Keratinocyte (primary cell): ENCODE results near the gene ARHGEF33. TPM values are rescaled to one million over a fixed set of nuclear protein-coding genes. Genes with fewer than 3 reads are reported as not detected.

Experiments used
- DNase-seq: peaks from one replicate; pipeline ENCODE4 v3.0.0-alpha.2; 2011; ENCODE audit warnings: low read depth, missing footprints, low spot score
- FAIRE-seq: peaks from 2 replicates; lab custom pipeline; 2011; peaks lifted over from hg19 to GRCh38; lab: Jason Lieb, UNC
- H2AFZ ChIP-seq: 2 replicates; pipeline ENCODE4 v1.6.0; 2012; ENCODE audit warnings: low read length, control low read depth, inconsistent platforms; ENCODE audit not compliant: control insufficient read depth
- H3K27ac ChIP-seq: 2 replicates; pipeline ENCODE4 v1.5.1; 2011; ENCODE audit warnings: low read length; ENCODE audit not compliant: control insufficient read depth, insufficient read depth
- H3K27me3 ChIP-seq: 3 replicates; pipeline ENCODE4 v1.6.0; 2011; ENCODE audit warnings: low read length; ENCODE audit not compliant: control insufficient read depth, insufficient read depth; ENCODE audit errors: extremely low read depth
- H3K36me3 ChIP-seq, 2 experiments: 2 replicates in 1 of 2; 3 replicates in 1 of 2; pipeline ENCODE4 v1.5.1; 2011; ENCODE audit warnings: low read length in 2 of 2, mild to moderate bottlenecking in 1 of 2; ENCODE audit not compliant: control insufficient read depth in 2 of 2, insufficient read depth in 2 of 2; ENCODE audit errors: extremely low read depth in 1 of 2
- H3K4me1 ChIP-seq: 3 replicates; pipeline ENCODE4 v1.5.1; 2011; ENCODE audit warnings: low read length; ENCODE audit not compliant: control insufficient read depth, insufficient read depth; ENCODE audit errors: extremely low read depth
- H3K4me2 ChIP-seq: 3 replicates; pipeline ENCODE4 v1.6.0; 2011; ENCODE audit warnings: low read depth, low read length; ENCODE audit not compliant: control insufficient read depth, insufficient read depth; ENCODE audit errors: extremely low read depth
- H3K4me3 ChIP-seq, 3 experiments: fragments of 200-600 bp in 1 of 3; sonication (generic) in 1 of 3; 2 replicates in 2 of 3; 3 replicates in 1 of 3; pipeline ENCODE4 v1.5.1; 2011 to 2016; ENCODE audit warnings: low read length in 3 of 3, mild to moderate bottlenecking in 3 of 3, control low read depth in 2 of 3, inconsistent platforms in 1 of 3, low read depth in 1 of 3, mixed read lengths in 1 of 3, mixed run types in 1 of 3, moderate library complexity in 1 of 3; ENCODE audit not compliant: control insufficient read depth in 2 of 3, insufficient read depth in 2 of 3; ENCODE audit errors: extremely low read depth in 1 of 3
- H3K79me2 ChIP-seq: 2 replicates; pipeline ENCODE4 v1.6.0; 2012; ENCODE audit warnings: low read length; ENCODE audit not compliant: control insufficient read depth, insufficient read depth
- H3K9ac ChIP-seq: 3 replicates; pipeline ENCODE4 v1.6.0; 2011; ENCODE audit warnings: low read length; ENCODE audit not compliant: control insufficient read depth, insufficient read depth; ENCODE audit errors: extremely low read depth
- H3K9me1 ChIP-seq: 3 replicates; pipeline ENCODE4 v1.6.0; 2011; ENCODE audit warnings: low read length; ENCODE audit not compliant: control insufficient read depth, insufficient read depth; ENCODE audit errors: extremely low read depth
- H3K9me3 ChIP-seq: 2 replicates; pipeline ENCODE4 v1.5.1; 2012; ENCODE audit warnings: low read depth, low read length; ENCODE audit not compliant: control insufficient read depth
- H4K20me1 ChIP-seq: 3 replicates; pipeline ENCODE4 v1.6.0; 2011; ENCODE audit warnings: low read length; ENCODE audit not compliant: control insufficient read depth, insufficient read depth; ENCODE audit errors: extremely low read depth
- EZH2 ChIP-seq: IDR thresholded peaks from one replicate; pipeline ENCODE4 v1.6.1; 2012; ENCODE audit warnings: inconsistent platforms, mild to moderate bottlenecking, low read length, moderate library complexity
- dilution Hi-C: fragments of 300-500 bp; cut with MboI; formaldehyde crosslinking; loops from one replicate; pipeline ENCODE4 v1.7.0; 2020; ENCODE audit warnings: low sequenced_read_pairs; ENCODE audit not compliant: extremely low pct_ligation_motif_present
- polyA plus RNA-seq, 5 experiments: library from polyadenylated mRNA; depleted of rRNA in 3 of 5; stranded (reverse) in 3 of 5; stranded (forward) in 1 of 5; unstranded in 1 of 5; fragments of >200 nt; gene quantifications; 1 replicate in 1 of 5; 2 replicates in 3 of 5; 3 replicates in 1 of 5; pipeline versions ENCODE4 v1.2.1 to v1.2.3, GENCODE V29; 2011 to 2012; ENCODE audit warnings: missing spikeins in 2 of 5, low read depth in 1 of 5, low replicate concordance in 1 of 5
- TF ChIP-seq, protein P1 (sequence below), 3 experiments: IDR thresholded peaks in 1 of 3; conservative IDR thresholded peaks in 1 of 3; optimal IDR thresholded peaks in 1 of 3; 2 replicates in 2 of 3; 3 replicates in 1 of 3; pipeline versions ENCODE3 to v1.5.1; 2011; ENCODE audit warnings: low read length in 3 of 3, mild to moderate bottlenecking in 3 of 3, moderate library complexity in 2 of 3, control low read depth in 1 of 3, inconsistent platforms in 1 of 3; ENCODE audit not compliant: insufficient read depth in 2 of 3; ENCODE audit errors: extremely low read depth in 1 of 3

ARHGEF33 gene
- polyA plus RNA-seq, 1 donor (not counting 4 experiments of a cell fraction or from before 2014, with no cell fraction given): 0.09 TPM

DNA sequence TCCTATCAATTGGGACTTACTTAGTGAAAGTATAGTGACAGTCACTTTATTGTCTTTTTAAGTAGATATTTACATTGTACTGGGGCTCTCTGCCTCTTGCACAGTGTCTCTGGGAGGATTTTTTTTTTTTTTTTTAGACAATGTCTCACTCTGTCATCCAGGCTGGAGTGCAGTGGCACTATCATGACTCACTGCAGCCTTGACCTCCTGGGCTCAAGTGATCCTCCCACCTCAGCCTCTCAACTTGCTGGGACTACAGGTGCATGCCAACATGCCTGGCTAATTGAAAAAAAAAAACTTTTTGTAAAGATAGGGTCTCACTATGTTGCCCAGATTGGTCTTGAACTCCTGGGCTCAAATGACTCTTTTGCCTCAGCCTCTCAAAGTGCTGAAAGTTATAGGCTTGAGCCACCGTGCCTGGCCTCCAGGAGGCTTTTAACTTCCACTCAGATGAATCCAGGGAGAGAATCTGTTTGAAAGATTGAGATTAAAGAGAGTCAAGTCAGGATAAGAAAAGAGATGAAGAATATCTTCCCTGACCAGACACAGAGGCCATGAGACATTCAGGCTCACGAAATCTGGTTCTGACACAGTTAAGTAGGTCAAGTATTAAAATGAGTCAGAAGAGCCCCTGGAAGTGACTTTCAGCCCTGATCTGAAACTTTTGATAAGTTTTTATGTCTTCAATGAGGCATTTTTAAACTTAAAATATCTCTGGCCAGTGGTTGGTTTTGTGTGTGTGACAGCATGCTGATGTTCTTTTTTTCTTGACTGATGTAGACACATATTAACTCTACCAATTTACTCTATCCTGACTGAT lies 18.3 kb downstream of the ARHGEF33 start:
- dilution Hi-C loops: no loop called here
- no peaks in the 10 kb centered on the region for H3K27me3 ChIP-seq
- no peak overlapping the region for H3K4me2 ChIP-seq
- H3K4me3 ChIP-seq: no peak overlapping the region
- TF ChIP-seq, protein P1, sequence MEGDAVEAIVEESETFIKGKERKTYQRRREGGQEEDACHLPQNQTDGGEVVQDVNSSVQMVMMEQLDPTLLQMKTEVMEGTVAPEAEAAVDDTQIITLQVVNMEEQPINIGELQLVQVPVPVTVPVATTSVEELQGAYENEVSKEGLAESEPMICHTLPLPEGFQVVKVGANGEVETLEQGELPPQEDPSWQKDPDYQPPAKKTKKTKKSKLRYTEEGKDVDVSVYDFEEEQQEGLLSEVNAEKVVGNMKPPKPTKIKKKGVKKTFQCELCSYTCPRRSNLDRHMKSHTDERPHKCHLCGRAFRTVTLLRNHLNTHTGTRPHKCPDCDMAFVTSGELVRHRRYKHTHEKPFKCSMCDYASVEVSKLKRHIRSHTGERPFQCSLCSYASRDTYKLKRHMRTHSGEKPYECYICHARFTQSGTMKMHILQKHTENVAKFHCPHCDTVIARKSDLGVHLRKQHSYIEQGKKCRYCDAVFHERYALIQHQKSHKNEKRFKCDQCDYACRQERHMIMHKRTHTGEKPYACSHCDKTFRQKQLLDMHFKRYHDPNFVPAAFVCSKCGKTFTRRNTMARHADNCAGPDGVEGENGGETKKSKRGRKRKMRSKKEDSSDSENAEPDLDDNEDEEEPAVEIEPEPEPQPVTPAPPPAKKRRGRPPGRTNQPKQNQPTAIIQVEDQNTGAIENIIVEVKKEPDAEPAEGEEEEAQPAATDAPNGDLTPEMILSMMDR (optimal IDR thresholded peaks at IDR 0.05 in 1 of 3, IDR thresholded peaks at IDR 0.05 in 1 of 3, conservative IDR thresholded peaks at IDR 0.05 in 1 of 3; ENCODE audit: extremely low read depth in 1 of 3, insufficient read depth in 2 of 3, low read length in 3 of 3): no peak
- TF ChIP-seq EZH2: no peak
- H3K27ac ChIP-seq: no peak overlapping the region
- peaks cover 14% of the 10 kb centered on the region for H3K4me1 ChIP-seq
- FAIRE-seq: no peak
- H3K9ac ChIP-seq: no peak overlapping the region
- no peaks in the 10 kb centered on the region for H3K36me3 ChIP-seq
- no peak for DNase-seq
- no peaks in the 10 kb centered on the region for H3K9me3 ChIP-seq
- H3K9me1 ChIP-seq: no peaks in the 10 kb centered on the region
- H3K79me2 ChIP-seq: no peaks in the 10 kb centered on the region
- no peak overlapping the region for H2AFZ ChIP-seq
- H4K20me1 ChIP-seq: no peaks in the 10 kb centered on the region

DNA sequence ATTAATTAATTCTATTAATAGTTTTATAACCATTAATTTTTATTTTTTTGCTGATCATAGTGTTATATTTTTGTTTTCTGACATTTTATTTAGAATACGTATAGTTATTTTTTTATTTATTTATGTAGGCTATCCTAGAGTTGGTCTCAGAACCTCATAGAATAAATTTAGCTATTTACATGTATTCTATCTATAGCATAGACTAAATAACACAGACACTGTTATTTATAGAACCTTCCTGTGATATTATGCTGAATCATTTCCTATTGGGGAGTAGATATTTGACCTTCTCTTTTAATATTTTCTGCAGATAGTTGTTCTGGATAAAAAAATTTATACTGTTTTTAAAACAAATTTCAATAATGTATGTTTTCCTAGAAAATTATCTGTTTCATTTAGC lies 20.2 kb downstream of the ARHGEF33 start:
- no peaks in the 10 kb centered on the region for H4K20me1 ChIP-seq
- no peak overlapping the region for H3K4me3 ChIP-seq
- dilution Hi-C loops: no loop called here
- no peak overlapping the region for H2AFZ ChIP-seq
- H3K9ac ChIP-seq: no peak overlapping the region
- no peak overlapping the region for H3K4me2 ChIP-seq
- H3K79me2 ChIP-seq: no peaks in the 10 kb centered on the region
- no peaks in the 10 kb centered on the region for H3K27me3 ChIP-seq
- H3K4me1 ChIP-seq: peaks cover 14% of the 10 kb centered on the region
- TF ChIP-seq EZH2: no peak
- TF ChIP-seq, protein P1 (optimal IDR thresholded peaks at IDR 0.05 in 1 of 3, IDR thresholded peaks at IDR 0.05 in 1 of 3, conservative IDR thresholded peaks at IDR 0.05 in 1 of 3; ENCODE audit: extremely low read depth in 1 of 3, insufficient read depth in 2 of 3, low read length in 3 of 3): no peak
- no peaks in the 10 kb centered on the region for H3K9me3 ChIP-seq
- H3K9me1 ChIP-seq: no peaks in the 10 kb centered on the region
- no peak for DNase-seq
- H3K27ac ChIP-seq: no peak overlapping the region
- FAIRE-seq: no peak
- H3K36me3 ChIP-seq: no peaks in the 10 kb centered on the region
